Measurements from ENCODE around the gene INTS15.

The INTS15 gene

GRCh38 chr7:6613706-6614105, 23.9 kb downstream of the INTS15 start:
- H2AK5ac ChIP-seq (ENCODE audit: low read depth, low read length), result no peak overlapping the region
- DNase-seq (ENCODE audit: low spot score), result no peak
- no peak overlapping the region for H2BK15ac ChIP-seq (ENCODE audit: low read length)
- no peak overlapping the region for H4K91ac ChIP-seq (ENCODE audit: low read depth, low read length, poor library complexity)
- H3K27me3 ChIP-seq (ENCODE audit: control insufficient read depth in 3 of 3, insufficient read depth in 3 of 3, low read depth in 1 of 3, low read length in 3 of 3), result no peaks in the 10 kb centered on the region
- H3K9ac ChIP-seq (ENCODE audit: low read depth, low read length, poor library complexity), result no peak overlapping the region
- H2BK5ac ChIP-seq (ENCODE audit: low read length), result no peak overlapping the region
- H2BK12ac ChIP-seq (ENCODE audit: low read length), result no peak overlapping the region
- no peak overlapping the region for H3K14ac ChIP-seq (ENCODE audit: low read length)
- no CpG with 5 or more reads among the region's 2 CpGs for WGBS, 2 donors (ENCODE audit: extremely low coverage in 2 of 2, insufficient read length in 2 of 2, insufficient replicate concordance in 1 of 2)
- H3K4me2 ChIP-seq (ENCODE audit: insufficient read depth, low read length, poor library complexity, severe bottlenecking), result no peak overlapping the region
- no peak overlapping the region for H3K18ac ChIP-seq (ENCODE audit: low read length)
- H3K4ac ChIP-seq (ENCODE audit: low read length), result no peak overlapping the region
- no peaks in the 10 kb centered on the region for H3K9me3 ChIP-seq (replicated peaks in 1 of 2; ENCODE audit: control insufficient read depth in 2 of 2, insufficient read depth in 1 of 2, low read depth in 1 of 2, low read length in 2 of 2)
- H2BK120ac ChIP-seq (ENCODE audit: low read depth, low read length), result no peak overlapping the region
- H3K27ac ChIP-seq (replicated peaks; ENCODE audit: low read length), result no peak overlapping the region
- H3K4me1 ChIP-seq (ENCODE audit: control insufficient read depth in 2 of 2, insufficient read depth in 1 of 2, low read depth in 1 of 2, low read length in 2 of 2), result peaks cover 6 to 8% of the 10 kb centered on the region in 2 donors
- H3K4me3 ChIP-seq (ENCODE audit: low read length in 2 of 2), result peak overlapping the region in 1 of 2 donors; percentile 10
- H3K23ac ChIP-seq (ENCODE audit: low read depth, low read length, poor library complexity), result no peak overlapping the region
- no peak overlapping the region for H2AFZ ChIP-seq (ENCODE audit: low read length)
- H4K8ac ChIP-seq (ENCODE audit: low read depth, low read length), result no peak overlapping the region
- peaks cover 8% of the 10 kb centered on the region for H3K79me1 ChIP-seq (ENCODE audit: low read depth, low read length)
- H3K36me3 ChIP-seq (replicated peaks in 1 of 2; ENCODE audit: control insufficient read depth in 2 of 2, insufficient read depth in 2 of 2, low read length in 2 of 2), result peaks cover 6 to 26% of the 10 kb centered on the region in 2 donors

GRCh38 chr7:6614953-6615722, 25.3 kb downstream of the INTS15 start, which contains the start of gene ZNF853:
Gene ZNF853, plus strand, starts transcription at chr7:6615610. Its CDS starts 565 bp downstream, at chr7:6616175.
- peaks cover 8% of the 10 kb centered on the region for H3K79me1 ChIP-seq (ENCODE audit: low read depth, low read length)

GRCh38 chr7:6615723-6616555, 26.1 kb downstream of the INTS15 start:
- WGBS, 2 donors (ENCODE audit: extremely low coverage in 2 of 2, insufficient read length in 2 of 2, insufficient replicate concordance in 1 of 2), result no CpG with 5 or more reads among the region's 63 CpGs
- Histone ChIP-seq H3K4me2 (ENCODE audit: insufficient read depth, low read length, poor library complexity, severe bottlenecking) (peak overlapping the region; percentile 77), H4K91ac (ENCODE audit: low read depth, low read length, poor library complexity) (no peak overlapping the region), H2AFZ (ENCODE audit: low read length) (peak overlapping the region; percentile 92), H2BK12ac (ENCODE audit: low read length) (peak overlapping the region; percentile 84), H3K27ac (replicated peaks; ENCODE audit: low read length) (no peak overlapping the region), H3K79me1 (ENCODE audit: low read depth, low read length) (peaks cover 8% of the 10 kb centered on the region), H3K9me3 (replicated peaks in 1 of 2; ENCODE audit: control insufficient read depth in 2 of 2, insufficient read depth in 1 of 2, low read depth in 1 of 2, low read length in 2 of 2) (no peaks in the 10 kb centered on the region), H3K4me3 (ENCODE audit: low read length in 2 of 2) (peak overlapping the region; percentile 91 to 93), H3K4ac (ENCODE audit: low read length) (no peak overlapping the region), H3K14ac (ENCODE audit: low read length) (no peak overlapping the region), H3K36me3 (replicated peaks in 1 of 2; ENCODE audit: control insufficient read depth in 2 of 2, insufficient read depth in 2 of 2, low read length in 2 of 2) (peaks cover 8 to 35% of the 10 kb centered on the region in 2 donors), H2BK120ac (ENCODE audit: low read depth, low read length) (peak overlapping the region; percentile 72), H3K4me1 (ENCODE audit: control insufficient read depth in 2 of 2, insufficient read depth in 1 of 2, low read depth in 1 of 2, low read length in 2 of 2) (peaks cover 6 to 8% of the 10 kb centered on the region in 2 donors), H3K27me3 (ENCODE audit: control insufficient read depth in 3 of 3, insufficient read depth in 3 of 3, low read depth in 1 of 3, low read length in 3 of 3) (no peaks in the 10 kb centered on the region), H4K8ac (ENCODE audit: low read depth, low read length) (no peak overlapping the region), H3K23ac (ENCODE audit: low read depth, low read length, poor library complexity) (peak overlapping the region; percentile 60), H2AK5ac (ENCODE audit: low read depth, low read length) (peak overlapping the region; percentile 86), H2BK15ac (ENCODE audit: low read length) (no peak overlapping the region), H2BK5ac (ENCODE audit: low read length) (peak overlapping the region; percentile 93), H3K9ac (ENCODE audit: low read depth, low read length, poor library complexity) (peak overlapping the region; percentile 86), H3K18ac (ENCODE audit: low read length) (peak overlapping the region; percentile 92)
- no peak for DNase-seq (ENCODE audit: low spot score)

More at GRCh38 chr7:6614953-6615722, 25.3 kb downstream of the INTS15 start, which contains the start of gene ZNF853:
- H3K4me3 ChIP-seq (ENCODE audit: low read length in 2 of 2), result peak within 1 kb of the TSS; percentile 93 to 95
- peak within 1 kb of the TSS; percentile 97 for H3K9ac ChIP-seq (ENCODE audit: low read depth, low read length, poor library complexity)
- H3K23ac ChIP-seq (ENCODE audit: low read depth, low read length, poor library complexity), result peak within 1 kb of the TSS; percentile 96
- H2BK15ac ChIP-seq (ENCODE audit: low read length), result no peak within 1 kb of the TSS
- H3K4me1 ChIP-seq (ENCODE audit: control insufficient read depth in 2 of 2, insufficient read depth in 1 of 2, low read depth in 1 of 2, low read length in 2 of 2), result peaks cover 6 to 8% of the 10 kb centered on the region in 2 donors
- WGBS, 2 donors (ENCODE audit: extremely low coverage in 2 of 2, insufficient read length in 2 of 2, insufficient replicate concordance in 1 of 2), result no CpG with 5 or more reads among the region's 91 CpGs
- peak; percentile 54 for DNase-seq (ENCODE audit: low spot score)
- peak within 1 kb of the TSS; percentile 94 for H3K18ac ChIP-seq (ENCODE audit: low read length)
- peak within 1 kb of the TSS; percentile 86 for H2AK5ac ChIP-seq (ENCODE audit: low read depth, low read length)
- no peak within 1 kb of the TSS for H4K91ac ChIP-seq (ENCODE audit: low read depth, low read length, poor library complexity)
- H3K27me3 ChIP-seq (ENCODE audit: control insufficient read depth in 3 of 3, insufficient read depth in 3 of 3, low read depth in 1 of 3, low read length in 3 of 3), result no peaks in the 10 kb centered on the region
- H3K27ac ChIP-seq (replicated peaks; ENCODE audit: low read length), result peak within 1 kb of the TSS; percentile 72
- peak within 1 kb of the TSS; percentile 100 for H2AFZ ChIP-seq (ENCODE audit: low read length)
- H3K4me2 ChIP-seq (ENCODE audit: insufficient read depth, low read length, poor library complexity, severe bottlenecking), result peak within 1 kb of the TSS; percentile 95
- peak within 1 kb of the TSS; percentile 84 for H2BK12ac ChIP-seq (ENCODE audit: low read length)
- H3K9me3 ChIP-seq (replicated peaks in 1 of 2; ENCODE audit: control insufficient read depth in 2 of 2, insufficient read depth in 1 of 2, low read depth in 1 of 2, low read length in 2 of 2), result no peaks in the 10 kb centered on the region
- H2BK5ac ChIP-seq (ENCODE audit: low read length), result peak within 1 kb of the TSS; percentile 93
- no peak within 1 kb of the TSS for H4K8ac ChIP-seq (ENCODE audit: low read depth, low read length)
- peaks cover 6 to 29% of the 10 kb centered on the region in 2 donors for H3K36me3 ChIP-seq (replicated peaks in 1 of 2; ENCODE audit: control insufficient read depth in 2 of 2, insufficient read depth in 2 of 2, low read length in 2 of 2)
- peak within 1 kb of the TSS; percentile 72 for H2BK120ac ChIP-seq (ENCODE audit: low read depth, low read length)
- H3K14ac ChIP-seq (ENCODE audit: low read length), result peak within 1 kb of the TSS; percentile 97
- H3K4ac ChIP-seq (ENCODE audit: low read length), result peak within 1 kb of the TSS; percentile 4
